H9 (cell line): ENCODE data around the gene ZNF80. TPM values are rescaled to one million over a fixed set of nuclear protein-coding genes. Genes with fewer than 3 reads are reported as not detected.

Source experiments
- DNase-seq: peaks from one replicate; pipeline ENCODE4 v3.0.0-alpha.2; 2017
- H2AFZ ChIP-seq: one replicate; pipeline ENCODE4 v1.6.1; 2013; ENCODE audit warnings: mild to moderate bottlenecking, low read length, control low read depth, moderate library complexity
- H2AK5ac ChIP-seq: 2 replicates; pipeline ENCODE4 v1.6.1; 2013; ENCODE audit warnings: low read length, control low read depth, mixed read lengths; ENCODE audit not compliant: insufficient read length
- H2BK120ac ChIP-seq: one replicate; pipeline ENCODE4 v1.6.1; 2013; ENCODE audit warnings: low read depth, mild to moderate bottlenecking, low read length, control low read depth, inconsistent platforms; ENCODE audit not compliant: poor library complexity, severe bottlenecking
- H2BK12ac ChIP-seq: 2 replicates; pipeline ENCODE4 v1.6.1; 2013; ENCODE audit warnings: low read length, control low read depth, mixed read lengths, low read depth; ENCODE audit not compliant: insufficient read length
- H2BK15ac ChIP-seq: 2 replicates; pipeline ENCODE4 v1.6.1; 2013; ENCODE audit warnings: low read depth, low read length, control low read depth
- H2BK20ac ChIP-seq: one replicate; pipeline ENCODE4 v1.6.1; 2013; ENCODE audit warnings: low read depth, mild to moderate bottlenecking, low read length, control low read depth, inconsistent platforms; ENCODE audit not compliant: poor library complexity, severe bottlenecking
- H2BK5ac ChIP-seq: 2 replicates; pipeline ENCODE4 v1.6.1; 2013; ENCODE audit warnings: low read length, control low read depth, mixed read lengths; ENCODE audit not compliant: insufficient read length
- H3K14ac ChIP-seq: 2 replicates; pipeline ENCODE4 v1.6.1; 2013; ENCODE audit warnings: low read length, control low read depth; ENCODE audit not compliant: insufficient read depth
- H3K18ac ChIP-seq: 2 replicates; pipeline ENCODE4 v1.6.1; 2013; ENCODE audit warnings: low read depth, mild to moderate bottlenecking, mixed read lengths, low read length, control low read depth; ENCODE audit not compliant: insufficient read length
- H3K23ac ChIP-seq: 2 replicates; pipeline ENCODE4 v1.6.1; 2013; ENCODE audit warnings: low read length, control low read depth, mixed read lengths, low read depth; ENCODE audit not compliant: insufficient read length
- H3K23me2 ChIP-seq: 2 replicates; pipeline ENCODE4 v1.6.1; 2013; ENCODE audit warnings: low read depth, mild to moderate bottlenecking, mixed read lengths, low read length, control low read depth; ENCODE audit not compliant: insufficient read length, poor library complexity, severe bottlenecking
- H3K27ac ChIP-seq: 2 replicates; pipeline ENCODE4 v1.5.1; 2013; ENCODE audit warnings: low read length, control low read depth, mixed read lengths, low read depth; ENCODE audit not compliant: insufficient read length
- H3K27me3 ChIP-seq: 2 replicates; pipeline ENCODE4 v1.6.1; 2013; ENCODE audit warnings: low read length, control low read depth, inconsistent platforms; ENCODE audit not compliant: insufficient read depth
- H3K4ac ChIP-seq: 2 replicates; pipeline ENCODE4 v1.6.1; 2013; ENCODE audit warnings: low read depth, mild to moderate bottlenecking, control low read depth, inconsistent platforms, low read length, moderate library complexity
- H3K4me1 ChIP-seq: 2 replicates; pipeline ENCODE4 v1.6.1; 2013; ENCODE audit warnings: low read length, control low read depth, inconsistent platforms; ENCODE audit not compliant: insufficient read depth
- H3K4me2 ChIP-seq: 2 replicates; pipeline ENCODE4 v1.6.1; 2013; ENCODE audit warnings: low read length, control low read depth, mixed read lengths; ENCODE audit not compliant: insufficient read length, insufficient read depth
- H3K56ac ChIP-seq: 2 replicates; pipeline ENCODE4 v1.6.1; 2013; ENCODE audit warnings: low read depth, mild to moderate bottlenecking, mixed read lengths, low read length, control low read depth; ENCODE audit not compliant: insufficient read length
- H3K79me1 ChIP-seq: 2 replicates; pipeline ENCODE4 v1.6.1; 2013; ENCODE audit warnings: low read depth, mild to moderate bottlenecking, moderate library complexity, low read length, control low read depth, inconsistent platforms; ENCODE audit not compliant: insufficient read depth, poor library complexity, severe bottlenecking
- H3K79me2 ChIP-seq: 2 replicates; pipeline ENCODE4 v1.6.1; 2013; ENCODE audit warnings: low read length, control low read depth, inconsistent platforms; ENCODE audit not compliant: insufficient read depth
- H3K9ac ChIP-seq: 2 replicates; pipeline ENCODE4 v1.6.1; 2013; ENCODE audit warnings: low read length, control low read depth, mixed read lengths; ENCODE audit not compliant: insufficient read length; ENCODE audit errors: extremely low read depth
- H3K9me3 ChIP-seq: one replicate; pipeline ENCODE4 v1.6.1; 2013; ENCODE audit warnings: low read depth, low read length, inconsistent platforms; ENCODE audit not compliant: control insufficient read depth
- H3T11ph ChIP-seq: one replicate; pipeline ENCODE4 v1.6.1; 2013; ENCODE audit warnings: mild to moderate bottlenecking, low read length, control low read depth, inconsistent platforms
- H4K20me1 ChIP-seq: one replicate; pipeline ENCODE4 v1.6.1; 2013; ENCODE audit not compliant: control insufficient read depth, insufficient read length, insufficient read depth
- H4K5ac ChIP-seq: 2 replicates; pipeline ENCODE4 v1.6.1; 2013; ENCODE audit warnings: low read depth, mild to moderate bottlenecking, mixed read lengths, low read length, control low read depth; ENCODE audit not compliant: insufficient read length
- H4K8ac ChIP-seq: replicated peaks from 2 replicates; pipeline ENCODE4 v1.6.1; 2013; ENCODE audit warnings: low read length, control low read depth, mixed read lengths, low read depth; ENCODE audit not compliant: insufficient read length
- H4K91ac ChIP-seq: 2 replicates; pipeline ENCODE4 v1.6.1; 2013; ENCODE audit warnings: low read depth, mild to moderate bottlenecking, moderate library complexity, mixed read lengths, low read length, control low read depth; ENCODE audit not compliant: insufficient read length
- H3K27ac Mint-ChIP-seq, 3 experiments: 2 replicates in 2 of 3; 3 replicates in 1 of 3; pipeline ENCODE4 v1.8.0; 2020 to 2021; ENCODE audit warnings: mixed read lengths in 3 of 3, mild to moderate bottlenecking in 1 of 3, moderate library complexity in 1 of 3
- H3K27me3 Mint-ChIP-seq: 2 replicates; pipeline ENCODE4 v1.8.0; 2021; ENCODE audit warnings: low read depth, mild to moderate bottlenecking, moderate library complexity, mixed read lengths
- H3K36me3 Mint-ChIP-seq, 3 experiments: 2 replicates in 2 of 3; 3 replicates in 1 of 3; pipeline ENCODE4 v1.8.0; 2020 to 2021; ENCODE audit warnings: low read depth in 3 of 3, mixed read lengths in 3 of 3; ENCODE audit not compliant: insufficient read depth in 1 of 3
- H3K4me1 Mint-ChIP-seq, 2 experiments: 2 replicates each; pipeline ENCODE4 v1.8.0; 2020; ENCODE audit warnings: mixed read lengths in 2 of 2
- H3K4me3 Mint-ChIP-seq, 2 experiments: 2 replicates in 1 of 2; 3 replicates in 1 of 2; pipeline ENCODE4 v1.8.0; 2020 to 2021; ENCODE audit warnings: mild to moderate bottlenecking in 2 of 2, mixed read lengths in 2 of 2, moderate library complexity in 1 of 2
- H3K9me3 Mint-ChIP-seq, 2 experiments: 2 replicates in 1 of 2; 3 replicates in 1 of 2; pipeline ENCODE4 v1.8.0; 2020; ENCODE audit warnings: mild to moderate bottlenecking in 2 of 2, mixed read lengths in 2 of 2, moderate library complexity in 1 of 2
- WGBS: extraction: QIAGEN DNeasy Blood & Tissue Kit; methylation state at CpG from one replicate; pipeline ENCODE4 v1.1.7; 2013; ENCODE audit warnings: missing lambda C conversion rate, low lambda C conversion rate, mixed read lengths; ENCODE audit not compliant: insufficient read length; ENCODE audit errors: extremely low coverage; 5-methylcytosine and 5-hydroxymethylcytosine counted together
- total RNA-seq: library from RNA; stranded (reverse); gene quantifications from 2 replicates; pipeline ENCODE4 v1.2.1, GENCODE V29; 2021
- TF ChIP-seq, protein P1 (sequence below): fragments of 200-600 bp; sonication (generic); conservative IDR thresholded peaks from 3 replicates; pipeline ENCODE4 v1.8.0; 2021; ENCODE audit warnings: antibody characterized with exemption, mild to moderate bottlenecking

ZNF80 gene
- total RNA-seq, 1 experiment from 2014 or later = not detected

GRCh38 chr3:114213627-114214541, 23.5 kb downstream of the ZNF80 start:
- no peaks in the 10 kb centered on the region for H3K79me1 ChIP-seq
- no peak overlapping the region for H3K4ac ChIP-seq
- no peak overlapping the region for H3T11ph ChIP-seq
- no CpG with 5 or more reads among the region's 19 CpGs for WGBS
- no peak overlapping the region for H4K91ac ChIP-seq
- no peaks in the 10 kb centered on the region; the same call in none of the 2 replicates for H3K27me3 Mint-ChIP-seq
- no peak overlapping the region for H3K23ac ChIP-seq
- no peaks in the 10 kb centered on the region for H3K23me2 ChIP-seq
- no peaks in the 10 kb centered on the region; the same call in 1 of the 2 replicates for H3K27me3 ChIP-seq
- H3K79me2 ChIP-seq = no peaks in the 10 kb centered on the region
- H3K9me3 ChIP-seq = no peaks in the 10 kb centered on the region
- peak overlapping the region; percentile 63 for H3K4me2 ChIP-seq
- H3K4me3 Mint-ChIP-seq = no peak overlapping the region; a peak in 1 of 5 replicates
- peak overlapping the region; percentile 33 for H3K18ac ChIP-seq
- TF ChIP-seq, protein P1, sequence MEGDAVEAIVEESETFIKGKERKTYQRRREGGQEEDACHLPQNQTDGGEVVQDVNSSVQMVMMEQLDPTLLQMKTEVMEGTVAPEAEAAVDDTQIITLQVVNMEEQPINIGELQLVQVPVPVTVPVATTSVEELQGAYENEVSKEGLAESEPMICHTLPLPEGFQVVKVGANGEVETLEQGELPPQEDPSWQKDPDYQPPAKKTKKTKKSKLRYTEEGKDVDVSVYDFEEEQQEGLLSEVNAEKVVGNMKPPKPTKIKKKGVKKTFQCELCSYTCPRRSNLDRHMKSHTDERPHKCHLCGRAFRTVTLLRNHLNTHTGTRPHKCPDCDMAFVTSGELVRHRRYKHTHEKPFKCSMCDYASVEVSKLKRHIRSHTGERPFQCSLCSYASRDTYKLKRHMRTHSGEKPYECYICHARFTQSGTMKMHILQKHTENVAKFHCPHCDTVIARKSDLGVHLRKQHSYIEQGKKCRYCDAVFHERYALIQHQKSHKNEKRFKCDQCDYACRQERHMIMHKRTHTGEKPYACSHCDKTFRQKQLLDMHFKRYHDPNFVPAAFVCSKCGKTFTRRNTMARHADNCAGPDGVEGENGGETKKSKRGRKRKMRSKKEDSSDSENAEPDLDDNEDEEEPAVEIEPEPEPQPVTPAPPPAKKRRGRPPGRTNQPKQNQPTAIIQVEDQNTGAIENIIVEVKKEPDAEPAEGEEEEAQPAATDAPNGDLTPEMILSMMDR = 0 out of 3 replicates have a peak, but pooled peaks have one; percentile 20
- peaks cover 4% of the 10 kb centered on the region; the same call in 1 of the 2 replicates for H3K4me1 ChIP-seq
- H2BK120ac ChIP-seq = no peak overlapping the region
- H2BK15ac ChIP-seq = no peak overlapping the region
- peak; percentile 68 for DNase-seq
- no peak overlapping the region for H2AK5ac ChIP-seq
- H2BK20ac ChIP-seq = no peak overlapping the region
- no peaks in the 10 kb centered on the region for H3K36me3 Mint-ChIP-seq
- no peak overlapping the region for H3K14ac ChIP-seq
- H4K8ac ChIP-seq = no peak overlapping the region
- H4K5ac ChIP-seq = no peak overlapping the region
- H3K56ac ChIP-seq = peak overlapping the region; percentile 35
- H2AFZ ChIP-seq = no peak overlapping the region
- H3K4me1 Mint-ChIP-seq = peaks cover 0 to 3% of the 10 kb centered on the region in 2 experiments; a peak in 3 of 4 replicates
- H4K20me1 ChIP-seq = no peaks in the 10 kb centered on the region
- H3K9me3 Mint-ChIP-seq = peaks cover 0 to 6% of the 10 kb centered on the region in 2 experiments; a peak in 1 of 5 replicates
- H3K27ac Mint-ChIP-seq = no peak overlapping the region
- no peak overlapping the region for H3K9ac ChIP-seq
- H2BK12ac ChIP-seq = no peak overlapping the region
- peak overlapping the region; percentile 54 for H3K27ac ChIP-seq
- no peak overlapping the region for H2BK5ac ChIP-seq
